NK-92 (cell line): ENCODE measurements around the gene NOL4L.

Experiments
- DNase-seq: peaks from one replicate; lab custom pipeline; 2025; ENCODE audit not compliant: unreplicated experiment; lab: John Stamatoyannopoulos, UW

NOL4L gene

GRCh38 chr20:32448306-32449056 is 136.7 kb downstream of the NOL4L start:
- DNase-seq = no peak

- DNase-seq = no peak
These were observed 137.8 kb downstream of the NOL4L start for GRCh38 chr20:32447136-32448027.

- DNase-seq = no peak
These were observed 138.6 kb downstream of the NOL4L start for GRCh38 chr20:32446301-32447100.

- DNase-seq = no peak
These were observed 139.4 kb downstream of the NOL4L start for GRCh38 chr20:32445539-32446273.

- no peak for DNase-seq
These were observed 140.5 kb downstream of the NOL4L start for GRCh38 chr20:32444474-32445220.

- no peak for DNase-seq
These were observed 141.7 kb downstream of the NOL4L start for GRCh38 chr20:32443386-32443974.

GRCh38 chr20:32442630-32443373 is 142.3 kb downstream of the NOL4L start:
- no peak for DNase-seq

- no peak for DNase-seq
These were observed 143.5 kb downstream of the NOL4L start for GRCh38 chr20:32441638-32442037.

GRCh38 chr20:32440758-32441078 is 144.4 kb downstream of the NOL4L start:
- no peak for DNase-seq

GRCh38 chr20:32440069-32440757 is 144.9 kb downstream of the NOL4L start:
- DNase-seq = no peak

GRCh38 chr20:32439132-32439829 is 145.9 kb downstream of the NOL4L start:
- DNase-seq = no peak

GRCh38 chr20:32438331-32438858 is 146.7 kb downstream of the NOL4L start:
- no peak for DNase-seq

GRCh38 chr20:32437391-32438074 is 147.6 kb downstream of the NOL4L start:
- DNase-seq = no peak

GRCh38 chr20:32436968-32437367 is 148.2 kb downstream of the NOL4L start:
- no peak for DNase-seq

- DNase-seq = no peak
These were observed 148.8 kb downstream of the NOL4L start for GRCh38 chr20:32436142-32436861.

GRCh38 chr20:32435449-32436107 is 149.6 kb downstream of the NOL4L start:
- DNase-seq = no peak
